CD14-positive monocyte (primary cell): ENCODE measurements around the gene PAPPA. TPM values are rescaled to one million over a fixed set of nuclear protein-coding genes. Genes with fewer than 3 reads are reported as not detected.

Experiments used
- DNase-seq, 3 donors: peaks; one replicate each; pipeline ENCODE4 v3.0.0-alpha.2; 2011 to 2022
- H2AFZ ChIP-seq: 2 replicates; pipeline ENCODE4 v1.6.0; 2012; ENCODE audit warnings: mild to moderate bottlenecking, low read depth, low read length, inconsistent platforms; ENCODE audit not compliant: insufficient read depth, poor library complexity, severe bottlenecking
- H3K27ac ChIP-seq, 2 donors: 1 replicate in 1 of 2; 2 replicates in 1 of 2; pipeline ENCODE4 v1.5.1; 2012 to 2013; ENCODE audit warnings: low read length in 2 of 2, control low read depth in 1 of 2, inconsistent platforms in 1 of 2, low read depth in 1 of 2, mild to moderate bottlenecking in 1 of 2
- H3K27me3 ChIP-seq, 2 donors: one replicate each; pipeline versions ENCODE4 v1.6.0 to v1.6.1; 2011 to 2013; ENCODE audit warnings: low read length in 2 of 2; ENCODE audit not compliant: control insufficient read depth in 2 of 2, insufficient read depth in 2 of 2
- H3K36me3 ChIP-seq, 2 donors: replicated peaks in 1 of 2; 1 replicate in 1 of 2; 2 replicates in 1 of 2; pipeline versions ENCODE4 v1.5.1 to v1.6.1; 2012 to 2013; ENCODE audit warnings: low read length in 2 of 2, control low read depth in 1 of 2, inconsistent platforms in 1 of 2, mild to moderate bottlenecking in 1 of 2; ENCODE audit not compliant: insufficient read depth in 2 of 2, control insufficient read depth in 1 of 2
- H3K4me1 ChIP-seq, 2 donors: 1 replicate in 1 of 2; 2 replicates in 1 of 2; pipeline versions ENCODE4 v1.5.1 to v1.6.1; 2012 to 2013; ENCODE audit warnings: low read length in 2 of 2, control low read depth in 1 of 2, inconsistent platforms in 1 of 2, mild to moderate bottlenecking in 1 of 2, moderate library complexity in 1 of 2; ENCODE audit not compliant: insufficient read depth in 2 of 2, control insufficient read depth in 1 of 2
- H3K4me2 ChIP-seq: replicated peaks from 2 replicates; pipeline ENCODE3; 2012; ENCODE audit warnings: low read length, moderate library complexity, mild to moderate bottlenecking; ENCODE audit not compliant: poor library complexity, severe bottlenecking; ENCODE audit errors: extremely low read depth
- H3K4me3 ChIP-seq, 3 experiments: fragments of 200-600 bp in 1 of 3; sonication (generic) in 1 of 3; replicated peaks in 1 of 3; 1 replicate in 2 of 3; 2 replicates in 1 of 3; pipeline ENCODE4 v1.5.1; 2011 to 2013; ENCODE audit warnings: low read length in 3 of 3, mild to moderate bottlenecking in 3 of 3, control low read depth in 2 of 3, low read depth in 2 of 3, inconsistent platforms in 1 of 3, moderate library complexity in 1 of 3
- H3K79me2 ChIP-seq: 2 replicates; pipeline ENCODE4 v1.6.0; 2012; ENCODE audit warnings: mild to moderate bottlenecking, control low read depth, inconsistent platforms, low read length, moderate library complexity; ENCODE audit not compliant: insufficient read depth
- H3K9ac ChIP-seq: 2 replicates; pipeline ENCODE4 v1.6.0; 2017; ENCODE audit warnings: low read length, mild to moderate bottlenecking; ENCODE audit not compliant: insufficient read depth, poor library complexity, severe bottlenecking
- H3K9me3 ChIP-seq, 2 donors: replicated peaks in 1 of 2; 1 replicate in 1 of 2; 2 replicates in 1 of 2; pipeline versions ENCODE4 v1.5.1 to v1.6.1; 2012 to 2013; ENCODE audit warnings: low read length in 2 of 2, control low read depth in 1 of 2; ENCODE audit not compliant: control insufficient read depth in 1 of 2, insufficient read depth in 1 of 2
- H4K20me1 ChIP-seq: 2 replicates; pipeline ENCODE4 v1.6.0; 2012; ENCODE audit warnings: mild to moderate bottlenecking, low read length, control low read depth, moderate library complexity; ENCODE audit not compliant: insufficient read depth
- H3K27ac Mint-ChIP-seq, 7 donors: one replicate each; pipeline ENCODE4 v1.8.0; 2020; ENCODE audit warnings: mild to moderate bottlenecking in 7 of 7, mixed read lengths in 7 of 7, moderate library complexity in 6 of 7, inconsistent platforms in 2 of 7
- H3K27me3 Mint-ChIP-seq, 3 donors: one replicate each; pipeline ENCODE4 v1.8.0; 2021 to 2022; ENCODE audit warnings: low read depth in 3 of 3, mild to moderate bottlenecking in 3 of 3, mixed read lengths in 3 of 3, moderate library complexity in 3 of 3, inconsistent platforms in 1 of 3
- H3K36me3 Mint-ChIP-seq, 2 donors: one replicate each; pipeline ENCODE4 v1.8.0; 2020; ENCODE audit warnings: mixed read lengths in 2 of 2, inconsistent platforms in 1 of 2, mild to moderate bottlenecking in 1 of 2
- H3K4me1 Mint-ChIP-seq: one replicate; pipeline ENCODE4 v1.8.0; 2020; ENCODE audit warnings: mild to moderate bottlenecking, mixed read lengths
- H3K4me3 Mint-ChIP-seq, 2 donors: one replicate each; pipeline ENCODE4 v1.8.0; 2020; ENCODE audit warnings: mild to moderate bottlenecking in 2 of 2, mixed read lengths in 2 of 2, moderate library complexity in 1 of 2
- H3K9me3 Mint-ChIP-seq, 7 donors: one replicate each; pipeline ENCODE4 v1.8.0; 2020 to 2022; ENCODE audit warnings: mixed read lengths in 7 of 7, mild to moderate bottlenecking in 6 of 7, moderate library complexity in 6 of 7, inconsistent platforms in 2 of 7
- WGBS: methylation state at CpG from one replicate; pipeline ENCODE4 v1.1.5; 2013; ENCODE audit warnings: missing lambda C conversion rate; ENCODE audit not compliant: insufficient coverage; 5-methylcytosine and 5-hydroxymethylcytosine counted together
- intact Hi-C, 2 donors: fragments of 100-400 bp; cut with micrococcal nuclease; formaldehyde crosslinking; loops; one replicate each; pipeline versions ENCODE4 v1.15.0 to v1.15.1; 2023
- polyA plus RNA-seq, 3 donors: library from polyadenylated mRNA; depleted of rRNA in 1 of 3; unstranded in 2 of 3; stranded (reverse) in 1 of 3; fragments of 300-500 nt in 2 of 3; fragments of >200 nt in 1 of 3; fragmentation: Illumina TruSeq in 2 of 3; gene quantifications; 1 replicate in 2 of 3; 2 replicates in 1 of 3; pipeline ENCODE4 v1.2.3, GENCODE V29; 2012 to 2021
- TF ChIP-seq, protein P1 (sequence below): fragments of 200-600 bp; IDR thresholded peaks from one replicate; pipeline ENCODE4 v1.8.0; 2022; ENCODE audit warnings: antibody characterized with exemption, mild to moderate bottlenecking

Gene PAPPA
- polyA plus RNA-seq, 3 donors: not detected

DNA sequence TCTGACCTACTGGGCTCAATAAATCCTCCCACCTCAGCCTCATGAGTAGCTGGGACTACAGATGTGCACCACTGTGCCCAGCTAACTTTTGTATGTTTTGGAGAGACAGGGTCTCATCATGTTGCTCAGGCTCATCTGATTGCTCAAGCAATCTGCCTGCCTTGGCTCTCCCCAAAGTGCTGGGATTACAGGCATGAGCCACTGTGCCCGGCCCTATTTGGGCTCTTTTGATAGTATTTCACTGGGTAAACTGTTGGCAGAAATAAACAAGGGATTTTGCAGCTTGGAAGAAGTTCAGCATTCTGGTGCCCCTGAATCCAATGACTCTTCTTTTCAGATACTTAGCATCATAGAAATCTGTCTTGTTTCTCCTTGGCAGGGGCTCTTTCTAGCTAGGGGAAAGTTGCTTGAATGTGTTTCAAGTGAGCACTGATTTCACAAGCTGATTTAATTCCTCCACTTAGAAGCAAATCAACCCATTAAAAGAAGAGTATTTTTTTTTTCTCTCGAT lies 146.8 kb downstream of the PAPPA start:
- Mint-ChIP-seq H3K4me3 (no peak overlapping the region), H3K27ac (no peak overlapping the region), H3K4me1 (no peaks in the 10 kb centered on the region), H3K36me3 (no peaks in the 10 kb centered on the region), H3K9me3 (peaks cover 0 to 2% (median 0%) of the 10 kb centered on the region in 7 donors), H3K27me3 (peaks cover 0 to 4% (median 2%) of the 10 kb centered on the region in 3 donors)
- Histone ChIP-seq H2AFZ (no peak overlapping the region), H3K4me1 (no peaks in the 10 kb centered on the region), H3K9ac (no peak overlapping the region), H3K9me3 (no peaks in the 10 kb centered on the region), H3K79me2 (no peaks in the 10 kb centered on the region), H3K27me3 (no peaks in the 10 kb centered on the region), H3K27ac (no peak overlapping the region), H3K4me3 (no peak overlapping the region), H4K20me1 (no peaks in the 10 kb centered on the region), H3K4me2 (no peak overlapping the region), H3K36me3 (no peaks in the 10 kb centered on the region)
- TF ChIP-seq, protein P1, sequence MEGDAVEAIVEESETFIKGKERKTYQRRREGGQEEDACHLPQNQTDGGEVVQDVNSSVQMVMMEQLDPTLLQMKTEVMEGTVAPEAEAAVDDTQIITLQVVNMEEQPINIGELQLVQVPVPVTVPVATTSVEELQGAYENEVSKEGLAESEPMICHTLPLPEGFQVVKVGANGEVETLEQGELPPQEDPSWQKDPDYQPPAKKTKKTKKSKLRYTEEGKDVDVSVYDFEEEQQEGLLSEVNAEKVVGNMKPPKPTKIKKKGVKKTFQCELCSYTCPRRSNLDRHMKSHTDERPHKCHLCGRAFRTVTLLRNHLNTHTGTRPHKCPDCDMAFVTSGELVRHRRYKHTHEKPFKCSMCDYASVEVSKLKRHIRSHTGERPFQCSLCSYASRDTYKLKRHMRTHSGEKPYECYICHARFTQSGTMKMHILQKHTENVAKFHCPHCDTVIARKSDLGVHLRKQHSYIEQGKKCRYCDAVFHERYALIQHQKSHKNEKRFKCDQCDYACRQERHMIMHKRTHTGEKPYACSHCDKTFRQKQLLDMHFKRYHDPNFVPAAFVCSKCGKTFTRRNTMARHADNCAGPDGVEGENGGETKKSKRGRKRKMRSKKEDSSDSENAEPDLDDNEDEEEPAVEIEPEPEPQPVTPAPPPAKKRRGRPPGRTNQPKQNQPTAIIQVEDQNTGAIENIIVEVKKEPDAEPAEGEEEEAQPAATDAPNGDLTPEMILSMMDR: no peak
- DNase-seq: no peak
- WGBS: no CpG with 5 or more reads among the region's 2 CpGs
- intact Hi-C loops: no loop called here

DNA sequence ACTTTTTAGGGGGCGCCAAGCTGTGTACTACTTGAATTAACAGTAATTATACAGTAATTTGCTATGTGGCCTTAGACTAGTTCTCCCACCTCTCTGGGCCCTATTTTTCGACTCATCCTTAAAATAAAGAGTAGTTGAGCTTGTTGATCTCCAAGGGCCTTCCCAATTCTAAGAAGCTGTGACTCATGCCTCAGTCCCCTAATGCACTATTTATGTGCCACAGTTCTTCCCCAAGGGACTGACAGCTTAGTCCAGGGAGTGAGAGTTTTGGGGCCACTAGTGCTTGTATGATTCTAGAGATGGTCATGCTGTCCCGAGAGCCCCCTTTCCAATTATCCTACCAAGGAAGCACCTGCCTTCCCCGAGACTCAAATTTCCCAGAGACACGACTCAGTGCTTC lies 149.7 kb downstream of the PAPPA start:
- Histone ChIP-seq H3K4me2 (no peak overlapping the region), H3K4me3 (no peak overlapping the region), H3K79me2 (no peaks in the 10 kb centered on the region), H3K9ac (no peak overlapping the region), H2AFZ (no peak overlapping the region), H3K36me3 (no peaks in the 10 kb centered on the region), H3K9me3 (no peaks in the 10 kb centered on the region), H3K4me1 (no peaks in the 10 kb centered on the region), H4K20me1 (no peaks in the 10 kb centered on the region), H3K27me3 (no peaks in the 10 kb centered on the region), H3K27ac (no peak overlapping the region)
- intact Hi-C loops: no loop called here
- WGBS: 75% methylated on average over 2 of the region's 5 CpGs
- DNase-seq: no peak
- TF ChIP-seq, protein P1: no peak
- H3K27ac Mint-ChIP-seq: no peak overlapping the region
- no peaks in the 10 kb centered on the region for H3K4me1 Mint-ChIP-seq
- H3K27me3 Mint-ChIP-seq: peaks cover 0 to 2% (median 0%) of the 10 kb centered on the region in 3 donors
- no peak overlapping the region for H3K4me3 Mint-ChIP-seq
- H3K36me3 Mint-ChIP-seq: no peaks in the 10 kb centered on the region
- H3K9me3 Mint-ChIP-seq: peaks cover 0 to 2% (median 0%) of the 10 kb centered on the region in 7 donors
